Measurements from ENCODE around the gene PLD6. TPM values are rescaled to one million over a fixed set of nuclear protein-coding genes. Genes with fewer than 3 reads are reported as not detected.

PLD6 gene
- total RNA-seq, 4 donors from 2014 or later: 7.1 to 20.7 (median 9.3) TPM

- H3K4me1 ChIP-seq: peaks cover 0 to 45% (median 10%) of the 10 kb centered on the region in 3 donors
- no peaks in the 10 kb centered on the region for H3K27me3 ChIP-seq
- H3K27ac ChIP-seq: no peak overlapping the region
- no peak overlapping the region for H3K4me3 ChIP-seq
- no peak for ATAC-seq
- 71 to 75% methylated on average over 4 of the region's 16 CpGs for WGBS, 2 donors (ENCODE audit: low coverage in 1 of 2)
- TF ChIP-seq POLR2A (IDR thresholded peaks at IDR 0.05) (no peak), CTCF (IDR thresholded peaks at IDR 0.05) (no peak), EP300 (IDR thresholded peaks at IDR 0.05) (no peak), POLR2AphosphoS5 (IDR thresholded peaks at IDR 0.05) (no peak)
- peaks cover 0 to 64% of the 10 kb centered on the region in 2 donors for H3K36me3 ChIP-seq
- H3K9me3 ChIP-seq: no peaks in the 10 kb centered on the region
Observed at GRCh38 chr17:17231621-17232302, 25.6 kb upstream of the PLD6 start.

DNA sequence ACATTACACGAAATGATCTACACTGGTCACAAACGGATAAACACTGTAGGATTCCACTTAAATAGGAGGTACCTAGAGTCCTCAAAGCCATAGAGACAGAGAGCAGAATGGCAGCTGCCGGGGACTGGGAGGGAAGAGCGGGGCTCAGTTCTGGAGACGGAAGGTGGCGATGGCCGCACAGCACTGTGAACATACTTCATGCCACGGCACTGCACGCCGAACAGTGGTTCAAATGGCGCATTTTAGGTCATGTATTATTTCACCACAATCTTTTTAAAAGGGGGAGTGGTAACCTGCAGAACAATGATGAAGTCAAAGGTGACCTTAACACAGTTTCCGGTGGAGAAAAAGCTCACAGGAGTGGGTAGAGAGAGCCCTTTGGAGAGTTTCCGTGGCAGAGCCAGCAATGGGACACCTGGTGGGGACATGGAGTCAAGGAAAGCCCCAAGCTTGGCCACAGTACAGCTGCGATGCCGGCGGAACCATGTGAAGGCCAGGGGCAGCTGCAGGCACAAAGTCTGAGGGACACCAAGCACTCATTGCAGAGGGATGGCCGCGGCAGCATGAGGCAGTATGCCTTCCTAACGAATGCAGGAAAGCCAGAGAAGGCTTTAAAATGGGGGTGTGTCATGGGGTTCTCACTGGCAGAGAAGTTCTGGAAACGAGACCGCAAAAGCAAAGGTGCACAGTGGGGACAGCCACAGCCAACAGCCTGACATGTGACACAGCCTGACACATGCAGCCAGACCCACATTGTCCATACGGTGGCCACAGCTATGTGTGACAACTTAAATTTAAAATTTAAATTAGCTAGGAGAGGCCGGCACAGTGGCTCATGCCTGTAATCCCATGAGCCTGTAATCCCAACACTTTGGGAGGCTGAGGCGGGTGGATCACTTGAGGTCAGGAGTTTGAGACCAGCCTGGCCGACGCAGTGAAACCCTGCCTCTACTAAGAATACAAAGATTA is 23.6 kb upstream of the PLD6 start:
- peaks cover 0 to 28% (median 0%) of the 10 kb centered on the region in 3 donors for H3K4me1 ChIP-seq
- TF ChIP-seq CTCF (IDR thresholded peaks at IDR 0.05): no peak
- TF ChIP-seq POLR2A (IDR thresholded peaks at IDR 0.05): no peak
- TF ChIP-seq EP300 (IDR thresholded peaks at IDR 0.05): no peak
- TF ChIP-seq POLR2AphosphoS5 (IDR thresholded peaks at IDR 0.05): no peak
- H3K27ac ChIP-seq: no peak overlapping the region
- peaks cover 0 to 84% of the 10 kb centered on the region in 2 donors for H3K36me3 ChIP-seq
- peak; percentile 35 for ATAC-seq
- WGBS, 2 donors (ENCODE audit: low coverage in 1 of 2): 83 to 85% methylated on average over 18 of the region's 26 CpGs
- H3K27me3 ChIP-seq: no peaks in the 10 kb centered on the region
- H3K9me3 ChIP-seq: no peaks in the 10 kb centered on the region
- H3K4me3 ChIP-seq: no peak overlapping the region

DNA sequence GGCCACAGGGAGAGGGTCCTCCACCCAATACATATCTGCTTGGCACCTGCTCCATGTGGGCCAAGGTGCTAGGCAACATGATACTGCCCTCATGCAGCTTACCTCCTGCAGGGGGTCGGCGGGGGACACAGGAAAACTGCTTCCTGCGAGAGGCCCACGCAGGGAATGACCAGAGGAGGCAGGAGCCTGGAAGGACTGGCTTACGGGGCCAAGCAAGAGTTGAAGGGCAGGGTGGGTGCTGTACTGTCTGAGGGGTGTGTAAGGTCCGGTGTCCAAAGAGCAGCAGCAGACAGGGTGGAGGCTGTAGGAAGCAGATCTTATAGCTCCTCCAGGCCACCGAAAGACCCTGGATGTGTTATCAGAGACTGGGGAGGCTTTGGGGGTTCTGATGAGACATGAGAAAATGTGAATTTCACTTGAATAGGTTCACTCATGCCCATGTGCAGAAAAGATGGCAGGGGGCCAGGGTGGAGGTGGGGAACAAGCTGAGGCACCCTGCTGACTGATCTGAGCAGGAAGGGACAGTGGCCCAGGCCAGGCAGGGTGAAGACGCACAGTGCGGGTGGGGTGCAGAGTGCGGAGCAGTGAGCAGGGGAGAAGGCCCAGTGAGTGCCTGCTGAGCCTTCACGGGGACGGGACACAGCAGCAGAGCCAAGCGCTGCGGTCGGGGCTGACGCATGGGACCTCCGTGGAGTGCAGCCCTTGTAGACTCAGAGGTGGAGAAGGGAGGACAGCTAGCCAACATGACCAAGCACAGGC is 22.6 kb upstream of the PLD6 start:
- TF ChIP-seq POLR2AphosphoS5 (IDR thresholded peaks at IDR 0.05): no peak
- no peak for TF ChIP-seq POLR2A (IDR thresholded peaks at IDR 0.05)
- no peak for TF ChIP-seq EP300 (IDR thresholded peaks at IDR 0.05)
- TF ChIP-seq CTCF (IDR thresholded peaks at IDR 0.05): no peak
- Histone ChIP-seq H3K27me3 (no peaks in the 10 kb centered on the region), H3K27ac (no peak overlapping the region), H3K4me1 (peaks cover 0 to 18% (median 0%) of the 10 kb centered on the region in 3 donors), H3K36me3 (peaks cover 0 to 94% of the 10 kb centered on the region in 2 donors), H3K9me3 (no peaks in the 10 kb centered on the region), H3K4me3 (no peak overlapping the region)
- no peak for ATAC-seq
- WGBS, 2 donors (ENCODE audit: low coverage in 1 of 2): 80 to 86% methylated on average over 1 to 5 of the region's 17 CpGs

GRCh38 chr17:17227608-17228520 is 21.7 kb upstream of the PLD6 start:
- Histone ChIP-seq H3K36me3 (peaks cover 0 to 100% of the 10 kb centered on the region in 2 donors), H3K4me1 (peaks cover 0 to 14% (median 0%) of the 10 kb centered on the region in 3 donors), H3K9me3 (no peaks in the 10 kb centered on the region), H3K27me3 (no peaks in the 10 kb centered on the region), H3K4me3 (no peak overlapping the region), H3K27ac (no peak overlapping the region)
- WGBS, 2 donors (ENCODE audit: low coverage in 1 of 2): 86 to 93% methylated on average over 3 to 10 of the region's 25 CpGs
- TF ChIP-seq CTCF (IDR thresholded peaks at IDR 0.05): no peak
- TF ChIP-seq EP300 (IDR thresholded peaks at IDR 0.05): no peak
- no peak for TF ChIP-seq POLR2AphosphoS5 (IDR thresholded peaks at IDR 0.05)
- TF ChIP-seq POLR2A (IDR thresholded peaks at IDR 0.05): no peak
- no peak for ATAC-seq

Data from gastroesophageal sphincter (tissue), 4 donors.